Lower leg skin (tissue), 4 donors: ENCODE results near the gene ZSWIM8. TPM values are rescaled to one million over a fixed set of nuclear protein-coding genes. Genes with fewer than 3 reads are reported as not detected.

Experiments used
- DNase-seq, 2 donors: peaks; one replicate each; pipeline ENCODE4 v3.0.0-alpha.2; 2019; ENCODE audit warnings: low spot score in 2 of 2
- H3K4me3 ChIP-seq: fragments of 200-600 bp; sonication (generic); 2 replicates; pipeline ENCODE4 v1.5.1; 2017; ENCODE audit warnings: mild to moderate bottlenecking, low read depth; ENCODE audit not compliant: poor library complexity, severe bottlenecking
- POLR2A ChIP-seq, 2 donors: fragments of 450-650 bp; IDR thresholded peaks; one replicate each; pipeline ENCODE4 v1.6.1; 2016 to 2017; ENCODE audit warnings: antibody characterized with exemption in 2 of 2, mild to moderate bottlenecking in 1 of 2, moderate library complexity in 1 of 2
- WGBS, 2 donors: methylation state at CpG; one replicate each; pipeline ENCODE4 v1.1.5; 2018; 5-methylcytosine and 5-hydroxymethylcytosine counted together
- intact Hi-C: fragments of 100-400 bp; cut with DNase I; formaldehyde crosslinking; loops from one replicate; pipeline ENCODE4 v1.15.0; 2023; ENCODE audit warnings: low total_unique reads
- total RNA-seq, 4 donors: library from RNA; depleted of rRNA; stranded (reverse); fragments of >200 nt; gene quantifications; one replicate each; pipeline ENCODE4 v1.1.0, GENCODE V29; 2016
- TF ChIP-seq, protein P1 (sequence below), 3 donors: fragments of 450-650 bp; IDR thresholded peaks; one replicate each; pipeline ENCODE4 v1.5.1; 2016; ENCODE audit warnings: antibody characterized with exemption in 3 of 3, mild to moderate bottlenecking in 3 of 3, moderate library complexity in 2 of 3

ZSWIM8 gene
- total RNA-seq, 4 donors from 2014 or later: 99.0 to 262 (median 108) TPM

GRCh38 chr10:73779539-73780197 lies 5.7 kb upstream of the ZSWIM8 start:
- TF ChIP-seq, protein P1, sequence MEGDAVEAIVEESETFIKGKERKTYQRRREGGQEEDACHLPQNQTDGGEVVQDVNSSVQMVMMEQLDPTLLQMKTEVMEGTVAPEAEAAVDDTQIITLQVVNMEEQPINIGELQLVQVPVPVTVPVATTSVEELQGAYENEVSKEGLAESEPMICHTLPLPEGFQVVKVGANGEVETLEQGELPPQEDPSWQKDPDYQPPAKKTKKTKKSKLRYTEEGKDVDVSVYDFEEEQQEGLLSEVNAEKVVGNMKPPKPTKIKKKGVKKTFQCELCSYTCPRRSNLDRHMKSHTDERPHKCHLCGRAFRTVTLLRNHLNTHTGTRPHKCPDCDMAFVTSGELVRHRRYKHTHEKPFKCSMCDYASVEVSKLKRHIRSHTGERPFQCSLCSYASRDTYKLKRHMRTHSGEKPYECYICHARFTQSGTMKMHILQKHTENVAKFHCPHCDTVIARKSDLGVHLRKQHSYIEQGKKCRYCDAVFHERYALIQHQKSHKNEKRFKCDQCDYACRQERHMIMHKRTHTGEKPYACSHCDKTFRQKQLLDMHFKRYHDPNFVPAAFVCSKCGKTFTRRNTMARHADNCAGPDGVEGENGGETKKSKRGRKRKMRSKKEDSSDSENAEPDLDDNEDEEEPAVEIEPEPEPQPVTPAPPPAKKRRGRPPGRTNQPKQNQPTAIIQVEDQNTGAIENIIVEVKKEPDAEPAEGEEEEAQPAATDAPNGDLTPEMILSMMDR (IDR thresholded peaks at IDR 0.05): no peak
- no peak for TF ChIP-seq POLR2A (IDR thresholded peaks at IDR 0.05)
- H3K4me3 ChIP-seq: no peak overlapping the region
- 78% methylated on average over 3 of the region's 3 CpGs for WGBS, 2 donors
- intact Hi-C loops: no loop called here
- peak in 1 of 2 donors; percentile 2 for DNase-seq

- DNase-seq: peak in 1 of 2 donors; percentile 56
- no peak overlapping the region for H3K4me3 ChIP-seq
- intact Hi-C loops: no loop called here
- 77 to 80% methylated on average over 5 of the region's 5 CpGs for WGBS, 2 donors
- TF ChIP-seq, protein P1 (IDR thresholded peaks at IDR 0.05): no peak
- no peak for TF ChIP-seq POLR2A (IDR thresholded peaks at IDR 0.05)
Observed at GRCh38 chr10:73780301-73780700, 5.1 kb upstream of the ZSWIM8 start.

- intact Hi-C loops: no loop called here
- TF ChIP-seq, protein P1 (IDR thresholded peaks at IDR 0.05): no peak
- TF ChIP-seq POLR2A (IDR thresholded peaks at IDR 0.05): no peak
- peak overlapping the region; percentile 19 for H3K4me3 ChIP-seq
- DNase-seq: peak in 1 of 2 donors; percentile 86
- WGBS, 2 donors: 13 to 14% methylated on average over 11 of the region's 11 CpGs
Observed at GRCh38 chr10:73780966-73781365, 4.4 kb upstream of the ZSWIM8 start.

GRCh38 chr10:73781548-73781878 lies 3.9 kb upstream of the ZSWIM8 start:
- 1% methylated on average over 13 to 14 of the region's 14 CpGs for WGBS, 2 donors
- H3K4me3 ChIP-seq: peak overlapping the region; percentile 75
- intact Hi-C loops: no loop called here
- TF ChIP-seq, protein P1 (IDR thresholded peaks at IDR 0.05): no peak
- TF ChIP-seq POLR2A (IDR thresholded peaks at IDR 0.05): no peak
- DNase-seq: no peak

- WGBS, 2 donors: 0 to 1% methylated on average over 50 to 57 of the region's 57 CpGs
- H3K4me3 ChIP-seq: peak within 1 kb of the TSS; percentile 75
- intact Hi-C loops: no loop called here
- TF ChIP-seq, protein P1 (IDR thresholded peaks at IDR 0.05): no peak
- no peak for TF ChIP-seq POLR2A (IDR thresholded peaks at IDR 0.05)
- DNase-seq: peak; percentile 89 to 98
Observed at GRCh38 chr10:73781879-73782748, 3.3 kb upstream of the ZSWIM8 start, which contains the start of gene CHCHD1. Gene CHCHD1, plus strand, starts transcription at chr10:73782048. Its CDS starts 28 bp downstream, at chr10:73782076.
